Measurements from ENCODE around the gene ESYT2.
"Not testable (repeated sequence)": the region's sequence is repeated elsewhere in the genome, so short reads cannot be mapped to it uniquely, and the experiment has no call there.

Gene ESYT2

DNA sequence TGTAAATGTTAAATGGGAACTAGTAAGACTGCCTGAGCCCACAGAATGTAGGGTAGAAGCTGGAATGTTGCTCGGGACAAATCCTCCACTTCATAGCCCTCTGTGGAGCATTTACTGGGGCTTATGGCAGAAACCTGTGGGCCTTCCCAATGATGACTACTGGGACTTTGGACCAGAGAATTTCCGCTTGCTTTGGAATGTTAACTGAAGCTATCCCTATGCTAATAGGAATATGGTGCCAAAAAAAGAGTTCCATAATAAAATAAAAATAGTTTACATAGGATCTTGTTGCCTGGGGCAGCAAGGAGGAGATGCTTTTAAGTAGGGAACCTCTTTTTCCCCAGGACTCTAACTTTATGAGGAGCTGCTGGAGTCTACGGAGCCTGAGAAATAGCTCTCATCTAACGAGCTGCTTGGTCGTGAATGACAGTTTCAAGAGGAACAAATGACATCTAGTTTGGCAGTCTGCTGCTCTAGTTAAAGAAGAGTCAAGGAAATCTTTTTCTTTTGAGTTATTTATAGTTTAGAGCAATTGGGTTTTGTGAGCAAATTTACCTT is 21.3 kb upstream of the ESYT2 start:
- H3K36me3 ChIP-seq (ENCODE audit: control insufficient read depth, insufficient read depth, low read length), result no peaks in the 10 kb centered on the region
- no peaks in the 10 kb centered on the region for H3K27me3 ChIP-seq (ENCODE audit: control insufficient read depth, insufficient read depth, low read length)
- peaks cover 20% of the 10 kb centered on the region for H3K9me3 ChIP-seq (ENCODE audit: control insufficient read depth, insufficient read depth, low read length)
- no peak overlapping the region for H3K27ac ChIP-seq (ENCODE audit: low read depth, low read length)
- no peaks in the 10 kb centered on the region for H3K4me1 ChIP-seq (ENCODE audit: control insufficient read depth, insufficient read depth, low read length)
- H3K9ac ChIP-seq (ENCODE audit: low read depth, low read length), result no peak overlapping the region
- no peak overlapping the region for H3K4me3 ChIP-seq (ENCODE audit: low read depth, low read length)

DNA sequence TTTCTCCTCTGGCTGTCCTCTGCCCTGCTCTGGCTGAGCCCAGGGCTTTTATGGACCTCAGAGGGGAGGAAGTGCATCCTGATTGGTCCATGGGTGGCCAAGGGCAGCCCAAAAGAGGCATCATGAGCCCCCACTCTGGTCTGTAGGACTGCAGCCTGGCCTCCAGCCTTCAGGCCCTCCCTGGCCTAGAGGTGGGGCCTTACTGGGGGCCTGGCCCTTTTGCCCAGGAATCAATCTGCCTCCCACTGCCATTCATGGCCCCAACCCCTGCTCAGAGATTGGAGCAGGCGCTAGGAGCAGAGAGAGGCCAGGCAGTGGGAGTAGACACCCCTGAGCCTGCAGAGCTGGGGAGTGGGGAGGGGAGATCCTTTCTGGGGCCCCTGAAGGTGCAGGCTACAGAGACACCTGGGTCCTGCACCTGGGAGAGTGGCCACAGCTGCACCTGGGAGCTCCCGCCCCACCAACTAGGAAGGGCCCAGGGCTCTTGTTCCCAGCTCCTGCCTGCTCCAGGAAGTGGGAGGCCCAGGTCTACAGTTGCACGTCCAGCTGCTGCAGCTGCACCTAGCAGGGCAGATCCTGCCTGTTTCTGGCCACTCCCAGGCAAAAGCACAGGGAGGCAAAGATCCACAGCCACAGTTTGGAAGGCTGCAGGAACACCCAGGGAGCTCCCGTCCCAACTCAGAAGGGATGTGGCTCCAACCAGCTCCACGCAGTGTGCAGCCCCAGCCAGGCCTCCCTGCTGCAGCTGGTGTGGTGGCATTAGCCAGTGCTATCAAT is 20.6 kb upstream of the ESYT2 start:
- Histone ChIP-seq H3K36me3 (ENCODE audit: control insufficient read depth, insufficient read depth, low read length) (no peaks in the 10 kb centered on the region), H3K4me3 (ENCODE audit: low read depth, low read length) (no peak overlapping the region), H3K27ac (ENCODE audit: low read depth, low read length) (no peak overlapping the region), H3K9me3 (ENCODE audit: control insufficient read depth, insufficient read depth, low read length) (peaks cover 20% of the 10 kb centered on the region), H3K4me1 (ENCODE audit: control insufficient read depth, insufficient read depth, low read length) (no peaks in the 10 kb centered on the region), H3K9ac (ENCODE audit: low read depth, low read length) (no peak overlapping the region), H3K27me3 (ENCODE audit: control insufficient read depth, insufficient read depth, low read length) (no peaks in the 10 kb centered on the region)

DNA sequence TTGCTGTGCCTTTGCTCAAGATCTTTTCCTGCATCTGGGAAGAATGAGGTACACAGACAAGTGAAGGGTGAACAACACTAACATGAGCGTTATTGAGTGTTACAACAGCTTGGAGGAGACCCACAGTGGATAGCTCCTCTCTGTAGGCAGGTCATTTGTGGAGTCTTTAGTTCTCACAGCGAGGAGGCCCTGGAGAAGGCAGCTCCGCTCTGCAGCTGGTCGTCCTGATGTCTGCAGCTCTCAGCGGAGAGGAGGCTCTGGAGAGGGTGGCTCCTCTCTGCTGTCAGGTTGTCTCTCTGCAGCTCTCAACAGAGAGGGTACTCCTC is 20.1 kb upstream of the ESYT2 start:
- H3K9me3 ChIP-seq (ENCODE audit: control insufficient read depth, insufficient read depth, low read length), result peaks cover 20% of the 10 kb centered on the region

DNA sequence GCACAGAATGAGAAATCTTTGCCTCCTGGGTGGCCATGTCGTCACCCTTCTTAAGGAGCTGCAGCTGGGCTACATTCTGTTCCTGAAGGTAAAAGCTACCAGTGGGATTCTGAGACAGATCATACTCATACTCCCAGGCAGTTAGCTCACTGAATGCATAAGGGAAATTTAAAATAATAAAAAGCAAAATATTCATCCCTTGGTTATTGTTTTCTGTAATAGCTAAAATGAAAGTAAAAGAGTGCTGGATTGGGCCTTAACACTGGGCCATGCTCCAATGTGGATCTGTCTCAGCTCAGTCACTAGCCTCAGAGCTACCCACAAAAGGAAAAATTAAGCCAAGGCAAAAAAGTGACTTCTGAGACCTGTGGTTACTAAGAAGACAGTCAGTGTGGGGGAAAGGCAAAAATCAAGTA is 18.1 kb upstream of the ESYT2 start:
- H3K36me3 ChIP-seq (ENCODE audit: control insufficient read depth, insufficient read depth, low read length), result no peaks in the 10 kb centered on the region
- no peaks in the 10 kb centered on the region for H3K27me3 ChIP-seq (ENCODE audit: control insufficient read depth, insufficient read depth, low read length)
- no peak overlapping the region for H3K9ac ChIP-seq (ENCODE audit: low read depth, low read length)
- H3K4me3 ChIP-seq (ENCODE audit: low read depth, low read length), result no peak overlapping the region
- H3K4me1 ChIP-seq (ENCODE audit: control insufficient read depth, insufficient read depth, low read length), result peaks cover 3% of the 10 kb centered on the region
- no peak overlapping the region for H3K27ac ChIP-seq (ENCODE audit: low read depth, low read length)
- peaks cover 20% of the 10 kb centered on the region for H3K9me3 ChIP-seq (ENCODE audit: control insufficient read depth, insufficient read depth, low read length)

More for the DNA sequence above, 20.1 kb upstream of the ESYT2 start:
- Histone ChIP-seq H3K27ac (ENCODE audit: low read depth, low read length) (no peak overlapping the region), H3K4me3 (ENCODE audit: low read depth, low read length) (no peak overlapping the region), H3K4me1 (ENCODE audit: control insufficient read depth, insufficient read depth, low read length) (no peaks in the 10 kb centered on the region), H3K36me3 (ENCODE audit: control insufficient read depth, insufficient read depth, low read length) (no peaks in the 10 kb centered on the region), H3K9ac (ENCODE audit: low read depth, low read length) (no peak overlapping the region), H3K27me3 (ENCODE audit: control insufficient read depth, insufficient read depth, low read length) (no peaks in the 10 kb centered on the region)

DNA sequence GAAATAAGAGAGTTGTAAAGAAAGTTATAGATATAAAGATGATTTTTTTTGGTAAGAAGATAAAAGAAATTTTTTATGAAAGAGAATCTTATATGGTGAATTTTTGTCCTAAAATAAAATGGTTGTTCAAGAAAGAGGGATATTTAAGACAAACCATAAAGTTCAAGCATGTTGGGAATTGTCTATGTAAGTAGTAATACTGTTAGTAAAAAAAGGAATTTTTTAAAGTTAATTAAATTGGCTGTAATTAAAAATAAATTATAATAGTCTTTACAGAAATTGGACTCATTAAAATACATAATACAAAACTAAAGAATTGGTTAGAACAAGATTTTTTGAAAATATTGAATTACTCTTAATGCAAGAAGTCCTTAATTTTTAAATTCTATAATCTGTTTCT is 17.0 kb upstream of the ESYT2 start:
- no peaks in the 10 kb centered on the region for H3K27me3 ChIP-seq (ENCODE audit: control insufficient read depth, insufficient read depth, low read length)
- no peaks in the 10 kb centered on the region for H3K36me3 ChIP-seq (ENCODE audit: control insufficient read depth, insufficient read depth, low read length)
- no peak overlapping the region for H3K4me3 ChIP-seq (ENCODE audit: low read depth, low read length)
- H3K9ac ChIP-seq (ENCODE audit: low read depth, low read length), result no peak overlapping the region
- peaks cover 3% of the 10 kb centered on the region for H3K4me1 ChIP-seq (ENCODE audit: control insufficient read depth, insufficient read depth, low read length)
- H3K27ac ChIP-seq (ENCODE audit: low read depth, low read length), result no peak overlapping the region
- H3K9me3 ChIP-seq (ENCODE audit: control insufficient read depth, insufficient read depth, low read length), result peaks cover 20% of the 10 kb centered on the region

DNA sequence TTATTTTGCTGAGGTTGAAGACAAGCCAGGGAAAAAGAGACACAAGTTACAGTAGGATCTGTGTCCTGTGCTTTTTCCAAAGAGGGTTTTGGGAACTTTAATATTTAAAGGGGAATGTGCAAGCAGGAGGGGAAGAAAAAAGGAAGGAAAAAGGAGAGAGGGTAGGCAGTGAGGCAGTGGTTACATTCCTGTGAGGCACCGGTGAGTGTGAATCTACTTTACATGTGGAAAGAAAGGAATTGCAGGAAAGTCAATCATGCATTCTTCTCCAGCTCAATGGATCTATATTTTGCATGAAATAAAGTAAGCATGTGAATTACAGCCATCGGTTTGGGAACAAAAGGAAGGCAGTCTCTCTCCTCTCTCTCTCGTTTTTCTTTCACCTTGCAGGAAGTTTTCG is 14.5 kb upstream of the ESYT2 start:
- Histone ChIP-seq H3K27ac (ENCODE audit: low read depth, low read length) (peak overlapping the region; percentile 29), H3K4me3 (ENCODE audit: low read depth, low read length) (no peak overlapping the region), H3K36me3 (ENCODE audit: control insufficient read depth, insufficient read depth, low read length) (no peaks in the 10 kb centered on the region), H3K4me1 (ENCODE audit: control insufficient read depth, insufficient read depth, low read length) (peaks cover 3% of the 10 kb centered on the region), H3K27me3 (ENCODE audit: control insufficient read depth, insufficient read depth, low read length) (no peaks in the 10 kb centered on the region), H3K9me3 (ENCODE audit: control insufficient read depth, insufficient read depth, low read length) (peaks cover 20% of the 10 kb centered on the region), H3K9ac (ENCODE audit: low read depth, low read length) (no peak overlapping the region)

DNA sequence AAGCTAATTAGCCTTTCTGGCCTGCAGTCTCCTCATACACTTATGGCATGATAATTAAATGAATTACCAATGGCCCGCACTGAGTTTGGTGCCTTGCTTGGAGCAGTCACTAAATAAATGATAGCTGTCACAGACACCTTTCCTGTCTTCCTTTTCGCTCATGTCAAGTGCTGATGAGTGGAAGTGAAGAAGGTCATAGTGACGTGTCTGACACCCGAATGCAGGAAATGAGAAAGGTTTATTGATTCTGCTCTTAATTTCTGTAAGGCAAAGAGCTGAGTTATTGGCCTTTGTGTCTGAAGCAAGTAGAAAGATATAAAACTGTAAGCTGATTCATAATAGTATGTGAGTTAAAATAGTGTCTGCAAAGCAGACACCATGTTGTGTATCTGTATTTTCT is 13.2 kb upstream of the ESYT2 start:
- Histone ChIP-seq H3K9me3 (ENCODE audit: control insufficient read depth, insufficient read depth, low read length) (peaks cover 17% of the 10 kb centered on the region), H3K27ac (ENCODE audit: low read depth, low read length) (no peak overlapping the region), H3K27me3 (ENCODE audit: control insufficient read depth, insufficient read depth, low read length) (no peaks in the 10 kb centered on the region), H3K4me3 (ENCODE audit: low read depth, low read length) (no peak overlapping the region), H3K36me3 (ENCODE audit: control insufficient read depth, insufficient read depth, low read length) (no peaks in the 10 kb centered on the region), H3K4me1 (ENCODE audit: control insufficient read depth, insufficient read depth, low read length) (peaks cover 9% of the 10 kb centered on the region), H3K9ac (ENCODE audit: low read depth, low read length) (no peak overlapping the region)

DNA sequence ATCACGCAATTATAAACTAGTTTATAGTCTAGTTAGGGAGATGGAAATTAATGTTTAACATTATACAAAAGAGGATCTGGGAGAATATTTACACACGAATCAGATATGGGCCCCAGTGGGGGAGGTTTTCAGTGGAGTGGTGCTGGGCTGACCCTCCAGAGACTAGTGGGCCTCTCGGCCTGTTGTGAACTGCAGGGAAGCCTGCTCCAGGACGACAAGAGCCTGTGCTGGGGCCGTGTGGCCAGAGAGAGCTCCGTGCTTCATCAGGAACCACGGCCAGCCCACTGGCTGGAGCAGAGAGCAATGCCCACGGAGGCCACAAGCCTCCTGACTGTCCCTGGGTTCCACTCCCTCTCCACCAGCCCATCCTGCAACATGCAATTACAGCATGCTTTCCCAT is 11.3 kb upstream of the ESYT2 start:
- H3K4me1 ChIP-seq (ENCODE audit: control insufficient read depth, insufficient read depth, low read length), result peaks cover 9% of the 10 kb centered on the region
- no peak overlapping the region for H3K9ac ChIP-seq (ENCODE audit: low read depth, low read length)
- H3K9me3 ChIP-seq (ENCODE audit: control insufficient read depth, insufficient read depth, low read length), result no peaks in the 10 kb centered on the region
- H3K27ac ChIP-seq (ENCODE audit: low read depth, low read length), result no peak overlapping the region
- H3K4me3 ChIP-seq (ENCODE audit: low read depth, low read length), result no peak overlapping the region
- H3K36me3 ChIP-seq (ENCODE audit: control insufficient read depth, insufficient read depth, low read length), result no peaks in the 10 kb centered on the region
- no peaks in the 10 kb centered on the region for H3K27me3 ChIP-seq (ENCODE audit: control insufficient read depth, insufficient read depth, low read length)

DNA sequence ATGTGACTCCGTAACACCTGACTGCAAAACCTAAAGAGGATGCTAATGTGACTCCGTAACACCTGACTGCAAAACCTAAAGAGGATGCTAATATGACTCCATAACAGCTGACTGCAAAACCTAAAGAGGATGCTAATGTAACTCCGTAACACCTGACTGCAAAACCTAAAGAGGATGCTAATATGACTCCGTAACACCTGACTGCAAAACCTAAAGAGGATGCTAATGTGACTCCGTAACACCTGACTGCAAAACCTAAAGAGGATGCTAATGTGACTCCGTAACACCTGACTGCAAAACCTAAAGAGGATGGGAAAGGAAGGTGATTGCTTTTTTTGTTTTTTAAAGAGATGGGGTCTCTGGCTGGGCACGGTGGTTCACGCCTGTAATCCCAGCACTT is 9.9 kb upstream of the ESYT2 start:
- not testable (repeated sequence) for H3K9me3 ChIP-seq (ENCODE audit: control insufficient read depth, insufficient read depth, low read length)

DNA sequence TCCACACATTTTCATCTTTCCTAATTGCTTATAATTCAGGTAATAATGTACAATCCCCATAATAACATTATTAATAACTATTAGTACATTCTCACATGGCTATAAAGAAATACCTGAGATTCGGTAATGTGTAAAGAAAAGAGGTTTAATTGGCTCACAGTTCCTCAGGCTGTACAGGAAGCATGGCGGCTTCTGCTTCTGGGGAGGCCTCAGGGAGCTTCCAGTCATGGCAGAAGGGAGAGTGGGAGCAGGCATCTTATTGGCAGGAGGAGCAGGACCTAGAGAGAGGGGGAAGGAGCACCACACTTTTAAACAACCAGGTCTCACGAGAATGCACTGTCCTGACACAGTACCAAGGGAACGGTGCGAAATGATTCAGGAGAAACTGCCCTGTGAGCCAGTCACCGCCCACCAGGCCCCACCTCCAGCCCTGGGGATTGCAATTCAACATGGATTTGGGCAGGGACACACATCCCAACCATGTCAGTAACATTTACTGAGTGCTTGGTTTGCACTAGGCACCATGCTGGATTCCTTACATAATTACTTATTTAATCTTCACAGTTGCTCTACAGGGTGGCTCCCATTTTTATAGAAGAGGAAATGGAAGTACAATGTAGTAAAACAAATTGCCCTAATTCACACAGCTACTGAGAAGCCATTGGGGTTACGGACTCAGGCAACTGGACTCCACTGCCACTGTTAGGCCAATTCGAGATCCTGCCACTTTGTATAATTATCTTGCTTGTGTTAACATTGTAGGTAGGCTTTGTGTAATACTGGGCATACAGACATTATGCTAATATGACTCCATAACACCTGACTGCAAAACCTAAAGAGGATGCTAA is 8.7 kb upstream of the ESYT2 start:
- no peak overlapping the region for H3K4me3 ChIP-seq (ENCODE audit: low read depth, low read length)
- H3K36me3 ChIP-seq (ENCODE audit: control insufficient read depth, insufficient read depth, low read length), result no peaks in the 10 kb centered on the region
- H3K9ac ChIP-seq (ENCODE audit: low read depth, low read length), result no peak overlapping the region
- no peak overlapping the region for H3K27ac ChIP-seq (ENCODE audit: low read depth, low read length)
- no peaks in the 10 kb centered on the region for H3K9me3 ChIP-seq (ENCODE audit: control insufficient read depth, insufficient read depth, low read length)
- peaks cover 6% of the 10 kb centered on the region for H3K4me1 ChIP-seq (ENCODE audit: control insufficient read depth, insufficient read depth, low read length)
- H3K27me3 ChIP-seq (ENCODE audit: control insufficient read depth, insufficient read depth, low read length), result no peaks in the 10 kb centered on the region

More for the DNA sequence above, 9.9 kb upstream of the ESYT2 start:
- H3K27me3 ChIP-seq (ENCODE audit: control insufficient read depth, insufficient read depth, low read length); H3K9ac ChIP-seq (ENCODE audit: low read depth, low read length); H3K27ac ChIP-seq (ENCODE audit: low read depth, low read length); H3K36me3 ChIP-seq (ENCODE audit: control insufficient read depth, insufficient read depth, low read length); H3K4me1 ChIP-seq (ENCODE audit: control insufficient read depth, insufficient read depth, low read length); H3K4me3 ChIP-seq (ENCODE audit: low read depth, low read length): not testable (repeated sequence)

DNA sequence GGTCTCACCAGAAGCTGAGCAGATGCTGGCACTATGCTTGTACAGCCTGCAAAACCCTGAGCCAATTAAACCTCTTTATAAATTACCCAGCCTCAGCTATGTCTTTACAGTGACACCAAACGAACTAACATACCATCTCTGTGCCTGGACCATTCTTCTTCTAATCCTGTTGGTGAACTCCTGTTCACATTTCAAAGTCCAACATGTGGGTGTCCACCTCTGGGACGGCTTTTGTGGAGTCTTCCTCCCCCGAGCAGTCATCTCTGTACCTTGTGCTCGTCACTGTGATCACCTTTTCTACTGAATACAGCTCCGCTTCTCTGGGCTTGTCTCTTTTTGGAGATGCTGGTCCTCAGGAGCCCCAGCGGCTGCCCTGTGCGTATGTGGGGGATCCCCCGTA is 7.4 kb upstream of the ESYT2 start:
- Histone ChIP-seq H3K9me3 (ENCODE audit: control insufficient read depth, insufficient read depth, low read length) (no peaks in the 10 kb centered on the region), H3K27ac (ENCODE audit: low read depth, low read length) (no peak overlapping the region), H3K9ac (ENCODE audit: low read depth, low read length) (no peak overlapping the region), H3K36me3 (ENCODE audit: control insufficient read depth, insufficient read depth, low read length) (no peaks in the 10 kb centered on the region), H3K4me3 (ENCODE audit: low read depth, low read length) (no peak overlapping the region), H3K4me1 (ENCODE audit: control insufficient read depth, insufficient read depth, low read length) (peaks cover 6% of the 10 kb centered on the region), H3K27me3 (ENCODE audit: control insufficient read depth, insufficient read depth, low read length) (no peaks in the 10 kb centered on the region)
